SW480 (cell line): ENCODE data around the gene DISC1.
"Not testable (repeated sequence)": the region's sequence is repeated elsewhere in the genome, so short reads cannot be mapped to it uniquely, and the experiment has no call there.

Experiments
- DNase-seq: peaks from one replicate; pipeline ENCODE4 v3.0.0-alpha.2; 2016; ENCODE audit warnings: low spot score

Gene DISC1

DNA sequence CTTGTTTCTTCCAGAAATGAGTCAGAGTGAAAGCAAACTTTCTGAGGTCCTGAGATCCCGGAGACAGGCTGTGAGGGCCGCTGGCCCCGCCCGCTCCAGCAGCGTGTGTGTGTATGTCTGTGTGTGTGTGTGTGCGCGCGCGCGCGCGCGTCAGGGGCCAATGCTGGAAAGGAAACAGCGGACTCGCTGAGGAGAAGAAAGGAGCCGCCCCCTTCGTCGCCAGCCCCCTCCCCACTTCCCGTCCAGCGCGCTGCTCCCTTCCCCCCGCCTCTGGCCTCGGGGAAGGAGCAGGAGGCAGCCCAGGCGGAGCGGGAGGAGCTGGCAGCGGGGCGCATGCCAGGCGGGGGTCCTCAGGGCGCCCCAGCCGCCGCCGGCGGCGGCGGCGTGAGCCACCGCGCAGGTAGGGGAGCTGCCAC, at the start of gene DISC1:
Gene DISC1 (plus strand): TSS at position 256 of the 416 bp plus-strand sequence. CDS start 78 bp downstream, at position 334.
- DNase-seq, result peak; percentile 52

GRCh38 chr1:231576804-231577718, 49.5 kb upstream of the DISC1 start:
- no peak for DNase-seq

- DNase-seq, result no peak
Observed at GRCh38 chr1:231580874-231581273, 45.7 kb upstream of the DISC1 start.

- DNase-seq, result no peak
Observed at GRCh38 chr1:231581859-231582258, 44.7 kb upstream of the DISC1 start.

GRCh38 chr1:231583376-231583775, 43.2 kb upstream of the DISC1 start:
- DNase-seq, result no peak

GRCh38 chr1:231584117-231584516, 42.5 kb upstream of the DISC1 start:
- DNase-seq, result peak; percentile 69

GRCh38 chr1:231584921-231585320, 41.7 kb upstream of the DISC1 start:
- DNase-seq, result no peak

DNA sequence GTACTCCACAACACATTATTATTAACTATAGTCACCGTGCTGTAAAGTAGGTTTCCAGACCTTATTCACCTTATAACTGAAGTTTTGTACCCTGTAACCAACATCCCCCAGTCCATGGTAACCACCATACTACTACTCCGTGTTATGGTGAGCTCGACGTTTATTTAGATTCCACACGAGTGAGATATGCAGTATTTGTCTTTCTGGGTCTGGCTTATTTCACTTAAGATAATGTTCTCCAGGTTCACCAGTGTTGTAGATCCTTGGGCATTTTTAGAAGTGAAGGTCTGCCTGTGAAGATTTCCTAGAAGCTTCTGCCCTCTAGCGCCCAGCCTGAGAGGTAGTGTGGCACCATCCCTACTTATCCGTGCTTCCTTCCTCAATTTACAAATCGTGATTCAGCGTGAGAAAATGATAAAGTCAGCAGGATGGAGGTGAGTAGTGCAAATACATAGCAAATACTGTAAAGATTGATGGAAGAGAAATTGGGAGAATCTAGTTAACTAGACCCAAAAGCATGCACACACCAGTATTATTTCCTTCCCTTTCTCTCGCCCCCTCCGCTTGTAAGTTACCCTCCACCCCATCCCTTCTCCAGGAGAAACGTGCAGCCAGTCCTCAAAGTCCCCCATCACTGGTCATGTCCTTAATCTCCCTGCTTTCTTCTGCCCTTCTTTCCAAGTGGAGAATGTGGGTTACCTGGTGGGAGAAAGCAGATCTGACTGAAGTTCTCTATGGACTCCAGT, 36.0 kb upstream of the DISC1 start:
- DNase-seq, result peak; percentile 58

DNA sequence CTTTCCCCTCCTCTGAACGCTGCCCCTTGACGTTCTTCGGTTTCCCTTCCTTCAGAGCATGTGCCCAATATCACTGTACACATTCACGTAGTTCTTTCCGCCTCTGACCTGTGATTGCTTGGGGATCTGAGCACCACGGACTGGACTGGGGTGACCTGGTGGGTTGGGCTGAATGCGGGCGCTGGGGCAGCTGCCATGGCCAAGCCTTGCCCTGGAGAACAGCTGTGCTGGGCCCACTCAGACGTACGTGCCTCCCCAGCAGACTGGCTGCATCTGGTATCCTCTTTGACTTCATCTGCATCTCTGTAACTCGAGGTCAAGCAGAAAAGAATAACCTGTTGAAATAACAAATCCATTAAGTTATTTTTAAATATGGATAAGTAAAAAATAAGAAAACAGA, 35.1 kb upstream of the DISC1 start:
- no peak for DNase-seq

- no peak for DNase-seq
Observed at GRCh38 chr1:231592809-231593208, 33.8 kb upstream of the DISC1 start.

DNA sequence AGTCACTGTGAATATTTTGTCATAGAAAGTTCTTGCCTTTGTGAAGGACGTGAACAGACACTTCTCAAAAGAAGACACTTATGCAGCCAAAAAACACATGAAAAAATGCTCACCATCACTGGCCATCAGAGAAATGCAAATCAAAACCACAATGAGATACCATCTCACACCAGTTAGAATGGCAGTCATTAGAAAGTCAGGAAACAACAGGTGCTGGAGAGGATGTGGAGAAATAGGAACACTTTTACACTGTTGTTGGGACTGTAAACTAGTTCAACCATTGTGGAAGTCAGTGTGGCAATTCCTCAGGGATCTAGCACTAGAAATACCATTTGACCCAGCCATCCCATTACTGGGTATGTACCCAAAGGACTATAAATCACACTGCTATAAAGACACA, 33.3 kb upstream of the DISC1 start:
- not testable (repeated sequence) for DNase-seq

- no peak for DNase-seq
Observed at GRCh38 chr1:231594123-231594522, 32.5 kb upstream of the DISC1 start.

DNA sequence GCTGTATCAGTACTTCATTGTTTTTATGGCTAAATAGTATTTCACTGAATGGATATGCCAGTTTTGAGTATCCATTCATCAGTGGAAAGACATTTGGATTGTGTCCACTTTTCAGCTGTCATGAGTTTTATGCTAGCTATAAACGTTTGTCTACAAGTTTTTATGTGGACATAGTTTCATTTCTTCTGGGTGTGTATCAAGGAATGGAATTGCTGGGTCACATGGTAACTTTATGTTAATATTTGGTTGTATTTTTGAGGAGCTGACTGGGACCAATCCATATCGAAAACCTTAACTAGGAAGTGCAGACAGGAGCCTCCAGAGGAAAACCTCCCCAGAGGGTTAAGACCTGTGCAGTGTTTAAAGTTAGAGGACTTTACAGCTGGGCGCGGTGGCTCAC, 31.8 kb upstream of the DISC1 start:
- DNase-seq, result no peak

GRCh38 chr1:231596337-231596791, 30.2 kb upstream of the DISC1 start:
- no peak for DNase-seq

- DNase-seq, result no peak
Observed at GRCh38 chr1:231597971-231598370, 28.6 kb upstream of the DISC1 start.

GRCh38 chr1:231600458-231600976, 26.1 kb upstream of the DISC1 start:
- no peak for DNase-seq

- no peak for DNase-seq
Observed at GRCh38 chr1:231601824-231602672, 24.5 kb upstream of the DISC1 start.

DNA sequence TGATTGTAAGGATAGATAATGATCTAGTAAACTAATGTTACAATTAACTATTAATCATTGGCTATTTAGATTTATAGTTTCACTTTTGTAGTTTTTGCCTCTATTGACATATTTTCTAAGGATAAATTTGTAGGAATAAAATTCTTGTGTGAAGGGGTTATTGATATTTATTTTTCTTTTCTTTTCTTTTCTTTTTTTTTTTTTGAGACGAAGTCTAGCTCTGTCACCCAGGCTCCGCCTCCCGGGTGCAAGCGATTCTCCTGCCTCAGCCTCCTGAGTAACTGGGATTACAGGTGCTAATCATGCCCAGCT, 24.0 kb upstream of the DISC1 start:
- DNase-seq, result no peak

DNA sequence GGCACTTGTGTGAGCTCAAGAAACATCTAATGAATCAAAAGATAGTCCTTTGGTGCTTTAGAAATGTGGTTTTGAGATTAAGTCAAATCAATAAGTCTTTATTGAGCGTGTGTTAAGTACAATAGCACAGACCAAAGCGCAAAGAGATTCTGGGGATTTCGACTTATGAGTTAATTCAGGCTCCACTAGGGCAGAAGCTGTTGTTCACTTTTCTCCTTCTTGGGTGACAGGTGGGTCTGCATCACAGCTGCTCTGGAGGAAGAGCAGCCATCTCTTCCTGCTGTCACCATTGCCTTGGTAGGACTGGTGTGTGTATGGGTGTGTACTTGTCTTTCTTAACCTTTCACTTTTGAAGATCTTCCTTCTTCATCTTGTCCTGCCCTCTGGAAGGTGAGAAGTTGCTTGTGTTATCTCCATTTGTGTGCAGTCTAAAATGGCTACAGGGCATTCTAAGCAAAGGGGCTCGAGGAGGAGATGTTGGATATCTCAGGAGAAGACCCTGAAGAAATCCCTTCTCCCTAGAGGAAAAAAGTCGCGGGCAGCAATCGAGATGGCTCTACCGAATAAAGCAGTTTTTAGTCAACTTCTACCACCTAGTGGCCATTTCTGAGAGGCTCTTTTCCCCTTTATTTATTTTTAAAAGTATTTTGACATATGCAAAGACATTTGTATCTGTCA, 22.9 kb upstream of the DISC1 start:
- peak; percentile 73 for DNase-seq

DNA sequence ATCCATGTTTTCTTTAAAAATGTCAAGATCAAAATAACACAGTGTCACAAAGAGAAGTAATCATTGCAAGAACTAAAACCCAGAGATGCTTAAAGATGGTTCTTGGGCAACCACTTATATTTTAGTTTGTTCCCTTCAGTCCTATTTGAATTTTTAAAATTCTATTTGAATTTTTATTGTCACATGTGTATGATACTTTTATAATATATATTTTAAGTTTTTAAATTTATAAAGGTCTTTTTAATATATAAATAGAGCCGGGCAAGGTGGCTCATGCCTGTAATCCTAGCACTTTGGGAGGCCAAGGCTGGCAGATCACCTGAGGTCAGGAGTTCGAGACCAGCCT, 22.3 kb upstream of the DISC1 start:
- DNase-seq, result no peak
